C4-2B (cell line): ENCODE results near the gene DYNLT4.

Experiments
- H3K27ac ChIP-seq: fragments of 450-650 bp; 2 replicates; pipeline ENCODE4 v1.5.1; 2017
- CTCF ChIP-seq: fragments of 450-650 bp; conservative IDR thresholded peaks from 2 replicates; pipeline ENCODE4 v1.5.1; 2017; ENCODE audit warnings: mild to moderate bottlenecking
- ZFX ChIP-seq: fragments of 450-650 bp; IDR thresholded peaks from 2 replicates; pipeline ENCODE4 v1.6.1; 2017

Gene DYNLT4

GRCh38 chr1:44806704-44807363, at the start of gene DYNLT4:
Gene DYNLT4 (minus strand): TSS chr1:44807351. CDS start chr1:44806668, 683 bp downstream.
- TF ChIP-seq ZFX (no peak), CTCF (no peak)
- H3K27ac ChIP-seq = peak within 1 kb of the TSS; percentile 81

- TF ChIP-seq ZFX (no peak), CTCF (no peak)
- no peak overlapping the region for H3K27ac ChIP-seq
Observed at GRCh38 chr1:44855742-44856141, 48.6 kb upstream of the DYNLT4 start.

GRCh38 chr1:44854970-44855369, 47.8 kb upstream of the DYNLT4 start:
- no peak for TF ChIP-seq ZFX
- no peak for TF ChIP-seq CTCF
- no peak overlapping the region for H3K27ac ChIP-seq

- H3K27ac ChIP-seq = no peak overlapping the region
- no peak for TF ChIP-seq CTCF
- TF ChIP-seq ZFX = no peak
Observed at GRCh38 chr1:44853201-44853600, 46.0 kb upstream of the DYNLT4 start.

GRCh38 chr1:44851308-44851707, 44.2 kb upstream of the DYNLT4 start:
- TF ChIP-seq CTCF (no peak), ZFX (no peak)
- no peak overlapping the region for H3K27ac ChIP-seq

- TF ChIP-seq CTCF (no peak), ZFX (no peak)
- no peak overlapping the region for H3K27ac ChIP-seq
Observed at GRCh38 chr1:44849575-44850132, 42.5 kb upstream of the DYNLT4 start.

- H3K27ac ChIP-seq = no peak overlapping the region
- TF ChIP-seq CTCF = no peak
- TF ChIP-seq ZFX = no peak
Observed at GRCh38 chr1:44848456-44849181, 41.5 kb upstream of the DYNLT4 start.
